ENCODE measurements around the gene LONP2. TPM values are rescaled to one million over a fixed set of nuclear protein-coding genes. Genes with fewer than 3 reads are reported as not detected.

Gene LONP2, protein sequence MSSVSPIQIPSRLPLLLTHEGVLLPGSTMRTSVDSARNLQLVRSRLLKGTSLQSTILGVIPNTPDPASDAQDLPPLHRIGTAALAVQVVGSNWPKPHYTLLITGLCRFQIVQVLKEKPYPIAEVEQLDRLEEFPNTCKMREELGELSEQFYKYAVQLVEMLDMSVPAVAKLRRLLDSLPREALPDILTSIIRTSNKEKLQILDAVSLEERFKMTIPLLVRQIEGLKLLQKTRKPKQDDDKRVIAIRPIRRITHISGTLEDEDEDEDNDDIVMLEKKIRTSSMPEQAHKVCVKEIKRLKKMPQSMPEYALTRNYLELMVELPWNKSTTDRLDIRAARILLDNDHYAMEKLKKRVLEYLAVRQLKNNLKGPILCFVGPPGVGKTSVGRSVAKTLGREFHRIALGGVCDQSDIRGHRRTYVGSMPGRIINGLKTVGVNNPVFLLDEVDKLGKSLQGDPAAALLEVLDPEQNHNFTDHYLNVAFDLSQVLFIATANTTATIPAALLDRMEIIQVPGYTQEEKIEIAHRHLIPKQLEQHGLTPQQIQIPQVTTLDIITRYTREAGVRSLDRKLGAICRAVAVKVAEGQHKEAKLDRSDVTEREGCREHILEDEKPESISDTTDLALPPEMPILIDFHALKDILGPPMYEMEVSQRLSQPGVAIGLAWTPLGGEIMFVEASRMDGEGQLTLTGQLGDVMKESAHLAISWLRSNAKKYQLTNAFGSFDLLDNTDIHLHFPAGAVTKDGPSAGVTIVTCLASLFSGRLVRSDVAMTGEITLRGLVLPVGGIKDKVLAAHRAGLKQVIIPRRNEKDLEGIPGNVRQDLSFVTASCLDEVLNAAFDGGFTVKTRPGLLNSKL
- 63.3 and 85.6 TPM in 2 replicates for total RNA-seq (2016; rRNA removed; fragmentation: Illumina TruSeq; extraction: Trizol)
- 26.7 and 27.2 TPM in 2 replicates for total RNA-seq (2016; cell fraction: cytosol; rRNA removed; fragmentation: Illumina TruSeq; extraction: Trizol; ENCODE audit: low read depth)
- total RNA-seq (2016; cell fraction: insoluble cytoplasmic fraction; rRNA removed; fragmentation: Illumina TruSeq; extraction: Trizol), result 63.0 and 78.4 TPM in 2 replicates
- total RNA-seq (2016; cell fraction: membrane; rRNA removed; fragmentation: Illumina TruSeq; extraction: Trizol), result 27.7 and 32.4 TPM in 2 replicates
- 49.5 and 56.4 TPM in 2 replicates for total RNA-seq (2016; cell fraction: nucleus; rRNA removed; fragmentation: Illumina TruSeq; extraction: Trizol)
- 39.2 and 41.3 TPM in 2 replicates for polyA plus RNA-seq (2011; rRNA removed)
- polyA plus RNA-seq (2011; cell fraction: cytosol; rRNA removed), result 22.8 and 26.7 TPM in 2 replicates
- polyA plus RNA-seq (2011; cell fraction: nucleus; rRNA removed), result 42.5 and 46.5 TPM in 2 replicates
- 26.7 and 35.9 TPM in 2 replicates for polyA plus RNA-seq (2012)
- polyA plus RNA-seq (2016; cell fraction: cytosol; fragmentation: Illumina TruSeq; extraction: Trizol; ENCODE audit: low read depth), result 3.8 and 4.6 TPM in 2 replicates
- 47.9 and 51.0 TPM in 2 replicates for polyA plus RNA-seq (2016; cell fraction: insoluble cytoplasmic fraction; fragmentation: Illumina TruSeq; extraction: Trizol; ENCODE audit: low read depth)
- polyA plus RNA-seq (2016; cell fraction: membrane; fragmentation: Illumina TruSeq; extraction: Trizol; ENCODE audit: low read depth), result 7.6 and 10.0 TPM in 2 replicates
- polyA plus RNA-seq (2016; cell fraction: nucleus; fragmentation: Illumina TruSeq; extraction: Trizol; ENCODE audit: insufficient read depth, low read depth), result 47.6 and 48.7 TPM in 2 replicates
- polyA minus RNA-seq (2011; rRNA and poly(A)+ RNA removed; ENCODE audit: low replicate concordance), result 88.6 and 115 TPM in 2 replicates
- polyA minus RNA-seq (2011; cell fraction: cytosol; rRNA and poly(A)+ RNA removed), result 55.5 and 68.8 TPM in 2 replicates
- 91.2 and 118 TPM in 2 replicates for polyA minus RNA-seq (2011; cell fraction: nucleus; rRNA and poly(A)+ RNA removed)
- percentile 88 among the genes with signal in this experiment for Bru-seq, nascent RNA
- BruChase-seq, experiment 1, labeled RNA remaining after a 6-hour chase, result percentile 83 among the genes with signal in this experiment
- BruChase-seq, experiment 2, labeled RNA remaining after a 2-hour chase, result percentile 83 among the genes with signal in this experiment
- long read RNA-seq, experiment 1, full-length matches to known transcripts, result 30 of 68 reads
- long read RNA-seq, experiment 1, partial matches to known transcripts, result 18 of 68 reads
- long read RNA-seq, experiment 1, other reads (novel, unspliced or antisense), result 20 of 68 reads
- long read RNA-seq, experiment 2, full-length matches to known transcripts, result 13 of 68 reads
- long read RNA-seq, experiment 2, partial matches to known transcripts, result 11 of 68 reads
- long read RNA-seq, experiment 2, other reads (novel, unspliced or antisense), result 44 of 68 reads

- Histone ChIP-seq H2AFZ (ENCODE audit: low read length) (peak within 1 kb of the TSS; percentile 82), H3K36me3 (replicated peaks in 1 of 2; ENCODE audit: control insufficient read depth in 1 of 2, insufficient read depth in 2 of 2, low read length in 2 of 2) (peaks cover 0 to 6% of the 10 kb centered on the region in 2 experiments; a peak in 2 of 5 replicates), H3K4me1 (ENCODE audit: insufficient read depth, low read length) (peaks cover 34% of the 10 kb centered on the region), H3K27ac (ENCODE audit: extremely low read length, insufficient read depth, low read length) (peak within 1 kb of the TSS; percentile 85), H3K9ac (ENCODE audit: insufficient read depth, low read depth, low read length) (peak within 1 kb of the TSS; percentile 96), H3K79me2 (ENCODE audit: insufficient read depth, low read length) (peaks cover 47% of the 10 kb centered on the region), H3K27me3 (ENCODE audit: control insufficient read depth in 1 of 2, insufficient read depth in 2 of 2, low read length in 2 of 2) (no peaks in the 10 kb centered on the region; a peak in 1 of 5 replicates), H4K20me1 (ENCODE audit: insufficient read depth, low read length) (0 out of 2 replicates have a peak, but pooled peaks cover 8% of the 10 kb centered on the region), H3K9me3 (ENCODE audit: low read length) (no peaks in the 10 kb centered on the region), H3K4me2 (ENCODE audit: low read depth, low read length) (peak within 1 kb of the TSS; percentile 93), H3K4me3 (replicated peaks in 1 of 3; ENCODE audit: insufficient read depth in 1 of 3, low read depth in 2 of 3, low read length in 3 of 3) (peak within 1 kb of the TSS; percentile 93 to 95 (median 93))
- ATAC-seq, result peak; percentile 96
- no TSS peak for BruUV-seq (replicated peaks)
- in situ Hi-C loops (cut with HindIII; ENCODE audit: extremely low pct_ligation_motif_present, low pct_unique_long_range_greater_than_20kb) (no loop called here), intact Hi-C loops (cut with micrococcal nuclease; ENCODE audit: unreplicated experiment) (loop anchor here (1.0 kb wide), 1 partner anchor 9 kb away; no protein-coding TSS in a partner anchor)
- peak; percentile 48 for FAIRE-seq
- DNase-seq (ENCODE audit: low spot score), result peak; percentile 87
- ChIA-PET POLR2A (interaction anchor here (0.7 to 2.8 kb wide), 8 partner anchors 9 to 379 kb away, joined by 3 to 41 read pairs (median 4); partner anchors contain the start of gene SIAH1), CTCF (ENCODE audit: low intra/inter-chr PET ratio, low total read pairs) (no interaction called here)
- WGBS (ENCODE audit: low lambda C conversion rate), result 1% methylated on average over 23 of the region's 63 CpGs
- TF ChIP-seq TBL1XR1 (IDR thresholded peaks at IDR 0.05; ENCODE audit: borderline replicate concordance, low read length, partially characterized antibody) (peak; percentile 88), ELF3 (CRISPR knock-in tag; IDR thresholded peaks at IDR 0.05) (peak; percentile 96), BATF2 (CRISPR knock-in tag; IDR thresholded peaks at IDR 0.05) (no peak; the same call in 1 of the 2 replicates), FOXP1 (IDR thresholded peaks at IDR 0.05) (no peak), FOXP1 (CRISPR knock-in tag; IDR thresholded peaks at IDR 0.05) (peak; percentile 43; the same call in 1 of the 2 replicates), GATAD1 (CRISPR knock-in tag; IDR thresholded peaks at IDR 0.05) (peak; percentile 97), ZNF512 (CRISPR knock-in tag; IDR thresholded peaks at IDR 0.05) (no peak), ZBTB1 (CRISPR knock-in tag; IDR thresholded peaks at IDR 0.05; ENCODE audit: borderline replicate concordance) (no peak), ZNF234 (CRISPR knock-in tag; conservative IDR thresholded peaks at IDR 0.05) (no peak), ZNF766 (CRISPR knock-in tag; IDR thresholded peaks at IDR 0.05; ENCODE audit: borderline replicate concordance) (peak; percentile 61; the same call in 1 of the 2 replicates)
- TF ChIP-seq, protein P1, sequence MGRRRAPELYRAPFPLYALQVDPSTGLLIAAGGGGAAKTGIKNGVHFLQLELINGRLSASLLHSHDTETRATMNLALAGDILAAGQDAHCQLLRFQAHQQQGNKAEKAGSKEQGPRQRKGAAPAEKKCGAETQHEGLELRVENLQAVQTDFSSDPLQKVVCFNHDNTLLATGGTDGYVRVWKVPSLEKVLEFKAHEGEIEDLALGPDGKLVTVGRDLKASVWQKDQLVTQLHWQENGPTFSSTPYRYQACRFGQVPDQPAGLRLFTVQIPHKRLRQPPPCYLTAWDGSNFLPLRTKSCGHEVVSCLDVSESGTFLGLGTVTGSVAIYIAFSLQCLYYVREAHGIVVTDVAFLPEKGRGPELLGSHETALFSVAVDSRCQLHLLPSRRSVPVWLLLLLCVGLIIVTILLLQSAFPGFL (CRISPR knock-in tag; IDR thresholded peaks at IDR 0.05), result 0 out of 2 replicates have a peak, but pooled peaks have one; percentile 84
These were observed at the start of gene LONP2 for GRCh38 chr16:48244080-48244862. LONP2 (plus strand) TSS chr16:48244300; CDS start chr16:48244389, 89 bp downstream.
